HepG2 (cell line): ENCODE results near the gene METTL1. TPM values are rescaled to one million over a fixed set of nuclear protein-coding genes. Genes with fewer than 3 reads are reported as not detected.

Experiments used
- ARID5B ChIP-seq: IDR thresholded peaks from 2 replicates; pipeline ENCODE4 v1.4.0; 2020; ENCODE audit warnings: mild to moderate bottlenecking, missing genetic modification reagents
- BCL6 ChIP-seq: IDR thresholded peaks from 2 replicates; pipeline ENCODE4 v1.6.1; 2016; ENCODE audit warnings: missing genetic modification reagents, missing compliant biosample characterization
- ESRRA ChIP-seq: sonication (generic); formaldehyde crosslinking; IDR thresholded peaks from 2 replicates; pipeline ENCODE4 v1.5.1; 2020; ENCODE audit warnings: mild to moderate bottlenecking, low read depth, missing genetic modification reagents
- FOXK1 ChIP-seq: sonication (generic); formaldehyde crosslinking; IDR thresholded peaks from 2 replicates; pipeline ENCODE4 v1.4.0; 2020; ENCODE audit warnings: low read depth, missing genetic modification reagents, borderline replicate concordance
- HNF4A ChIP-seq: sonication (generic); formaldehyde crosslinking; IDR thresholded peaks from 2 replicates; pipeline ENCODE4 v1.4.0; 2020; ENCODE audit warnings: missing genetic modification reagents
- KAT8 ChIP-seq: IDR thresholded peaks from 2 replicates; pipeline ENCODE4 v1.6.1; 2016; ENCODE audit warnings: missing genetic modification reagents, missing compliant biosample characterization
- NR2F6 ChIP-seq, 2 experiments: IDR thresholded peaks; 2 replicates each; pipeline ENCODE4 v1.6.1; 2016; ENCODE audit warnings: antibody characterized with exemption in 1 of 2, mild to moderate bottlenecking in 1 of 2
- SOX6 ChIP-seq, 2 experiments: fragments of 450-650 bp in 1 of 2; sonication (generic) in 1 of 2; formaldehyde crosslinking in 1 of 2; IDR thresholded peaks; 2 replicates each; pipeline versions ENCODE4 v1.4.0 to v1.6.1; 2017 to 2020; ENCODE audit warnings: antibody characterized with exemption in 1 of 2, mild to moderate bottlenecking in 1 of 2, missing genetic modification reagents in 1 of 2
- ZFP36L1 ChIP-seq: sonication (generic); formaldehyde crosslinking; IDR thresholded peaks from 2 replicates; pipeline ENCODE4 v1.8.0; 2022; ENCODE audit warnings: mild to moderate bottlenecking, missing genetic modification reagents, moderate library complexity
- ZNF160 ChIP-seq: sonication (generic); formaldehyde crosslinking; IDR thresholded peaks from 2 replicates; pipeline ENCODE4 v1.8.0; 2022; ENCODE audit warnings: mild to moderate bottlenecking, inconsistent platforms, missing genetic modification reagents
- ZNF292 ChIP-seq: sonication (generic); formaldehyde crosslinking; IDR thresholded peaks from 2 replicates; pipeline ENCODE4 v1.8.1; 2022; ENCODE audit warnings: mild to moderate bottlenecking, low read depth, missing genetic modification reagents, borderline replicate concordance
- ZNF496 ChIP-seq: sonication (generic); formaldehyde crosslinking; IDR thresholded peaks from 2 replicates; pipeline ENCODE4 v1.8.1; 2023; ENCODE audit warnings: mild to moderate bottlenecking, moderate library complexity, missing genetic modification reagents; ENCODE audit not compliant: insufficient replicate concordance
- ZNF747 ChIP-seq: sonication (generic); formaldehyde crosslinking; IDR thresholded peaks from 2 replicates; pipeline ENCODE4 v1.8.1; 2023; ENCODE audit warnings: missing genetic modification reagents, mild to moderate bottlenecking, borderline replicate concordance
- ZNF780A ChIP-seq: sonication (generic); formaldehyde crosslinking; IDR thresholded peaks from 2 replicates; pipeline ENCODE4 v1.8.0; 2022; ENCODE audit warnings: mild to moderate bottlenecking, missing genetic modification reagents, moderate library complexity
- polyA plus RNA-seq, 8 experiments: library from polyadenylated mRNA; depleted of rRNA in 3 of 8; stranded (reverse) in 7 of 8; unstranded in 1 of 8; fragments of >200 nt; fragmentation: Illumina TruSeq in 4 of 8; extraction: Trizol in 4 of 8; gene quantifications; 2 replicates each; pipeline versions ENCODE4 v1.2.1 to v1.2.3, GENCODE V29; 2011 to 2016; ENCODE audit warnings: low read depth in 4 of 8, missing spikeins in 1 of 8, mixed read lengths in 1 of 8; ENCODE audit not compliant: insufficient read depth in 1 of 8
- total RNA-seq, 5 experiments: library from RNA; depleted of rRNA; stranded (reverse); fragments of >200 nt; fragmentation: Illumina TruSeq; extraction: Trizol; gene quantifications; 2 replicates each; pipeline ENCODE4 v1.2.3, GENCODE V29; 2016; ENCODE audit warnings: low read depth in 1 of 5
- TF ChIP-seq, protein P1 (sequence below): sonication (generic); formaldehyde crosslinking; IDR thresholded peaks from 2 replicates; pipeline ENCODE4 v1.4.0; 2020; ENCODE audit warnings: mild to moderate bottlenecking, missing genetic modification reagents

The METTL1 gene
- total and polyA plus RNA-seq, 2 of the 13 experiments (the other 11 are each of a cell fraction or from before 2014, with no cell fraction given): 34.7 to 36.9 TPM

DNA sequence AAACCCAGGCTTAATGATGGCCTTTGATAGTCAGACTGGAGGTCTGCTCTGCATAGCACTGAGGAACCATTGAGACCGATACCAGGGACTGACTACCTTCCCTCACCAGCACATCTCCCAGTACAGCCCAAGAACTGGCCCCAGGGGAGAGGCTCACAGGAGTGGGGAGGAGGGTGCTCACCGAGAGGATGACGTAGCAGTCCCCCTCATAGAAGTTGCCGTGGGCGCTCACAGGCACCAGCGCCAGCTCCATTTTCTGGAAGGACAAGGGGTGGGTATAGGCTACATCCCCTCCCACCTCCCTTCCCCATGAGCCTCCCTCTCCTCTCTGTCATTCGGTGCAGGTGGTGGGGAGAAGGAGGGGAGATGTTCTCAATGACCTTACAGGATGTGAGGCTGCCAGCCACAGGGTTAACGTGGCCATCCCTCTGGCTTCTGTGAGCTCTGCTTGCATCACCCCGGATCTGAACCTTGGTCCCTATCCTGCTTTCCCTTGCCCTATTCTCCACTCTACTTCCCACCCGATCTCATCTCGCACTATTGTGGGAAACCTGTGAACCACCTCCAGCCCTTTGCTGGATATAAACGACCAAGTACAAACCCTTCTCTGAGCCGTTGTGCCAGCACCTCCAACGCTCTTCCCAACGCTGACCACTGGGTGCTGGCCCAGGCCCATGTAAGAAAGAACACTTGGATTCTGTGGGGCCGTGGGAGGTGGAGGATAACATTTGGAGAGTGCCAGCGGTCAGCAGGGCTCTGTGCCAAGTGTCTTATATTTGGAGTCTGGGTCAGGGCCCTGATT is 42.3 kb upstream of the METTL1 start (continued):
- peak; percentile 35; the same call in 1 of the 2 replicates for TF ChIP-seq FOXK1
- TF ChIP-seq ZNF780A (CRISPR knock-in tag): peak; percentile 33; the same call in 1 of the 2 replicates
- TF ChIP-seq ZFP36L1 (CRISPR knock-in tag): no peak
- TF ChIP-seq, protein P1, sequence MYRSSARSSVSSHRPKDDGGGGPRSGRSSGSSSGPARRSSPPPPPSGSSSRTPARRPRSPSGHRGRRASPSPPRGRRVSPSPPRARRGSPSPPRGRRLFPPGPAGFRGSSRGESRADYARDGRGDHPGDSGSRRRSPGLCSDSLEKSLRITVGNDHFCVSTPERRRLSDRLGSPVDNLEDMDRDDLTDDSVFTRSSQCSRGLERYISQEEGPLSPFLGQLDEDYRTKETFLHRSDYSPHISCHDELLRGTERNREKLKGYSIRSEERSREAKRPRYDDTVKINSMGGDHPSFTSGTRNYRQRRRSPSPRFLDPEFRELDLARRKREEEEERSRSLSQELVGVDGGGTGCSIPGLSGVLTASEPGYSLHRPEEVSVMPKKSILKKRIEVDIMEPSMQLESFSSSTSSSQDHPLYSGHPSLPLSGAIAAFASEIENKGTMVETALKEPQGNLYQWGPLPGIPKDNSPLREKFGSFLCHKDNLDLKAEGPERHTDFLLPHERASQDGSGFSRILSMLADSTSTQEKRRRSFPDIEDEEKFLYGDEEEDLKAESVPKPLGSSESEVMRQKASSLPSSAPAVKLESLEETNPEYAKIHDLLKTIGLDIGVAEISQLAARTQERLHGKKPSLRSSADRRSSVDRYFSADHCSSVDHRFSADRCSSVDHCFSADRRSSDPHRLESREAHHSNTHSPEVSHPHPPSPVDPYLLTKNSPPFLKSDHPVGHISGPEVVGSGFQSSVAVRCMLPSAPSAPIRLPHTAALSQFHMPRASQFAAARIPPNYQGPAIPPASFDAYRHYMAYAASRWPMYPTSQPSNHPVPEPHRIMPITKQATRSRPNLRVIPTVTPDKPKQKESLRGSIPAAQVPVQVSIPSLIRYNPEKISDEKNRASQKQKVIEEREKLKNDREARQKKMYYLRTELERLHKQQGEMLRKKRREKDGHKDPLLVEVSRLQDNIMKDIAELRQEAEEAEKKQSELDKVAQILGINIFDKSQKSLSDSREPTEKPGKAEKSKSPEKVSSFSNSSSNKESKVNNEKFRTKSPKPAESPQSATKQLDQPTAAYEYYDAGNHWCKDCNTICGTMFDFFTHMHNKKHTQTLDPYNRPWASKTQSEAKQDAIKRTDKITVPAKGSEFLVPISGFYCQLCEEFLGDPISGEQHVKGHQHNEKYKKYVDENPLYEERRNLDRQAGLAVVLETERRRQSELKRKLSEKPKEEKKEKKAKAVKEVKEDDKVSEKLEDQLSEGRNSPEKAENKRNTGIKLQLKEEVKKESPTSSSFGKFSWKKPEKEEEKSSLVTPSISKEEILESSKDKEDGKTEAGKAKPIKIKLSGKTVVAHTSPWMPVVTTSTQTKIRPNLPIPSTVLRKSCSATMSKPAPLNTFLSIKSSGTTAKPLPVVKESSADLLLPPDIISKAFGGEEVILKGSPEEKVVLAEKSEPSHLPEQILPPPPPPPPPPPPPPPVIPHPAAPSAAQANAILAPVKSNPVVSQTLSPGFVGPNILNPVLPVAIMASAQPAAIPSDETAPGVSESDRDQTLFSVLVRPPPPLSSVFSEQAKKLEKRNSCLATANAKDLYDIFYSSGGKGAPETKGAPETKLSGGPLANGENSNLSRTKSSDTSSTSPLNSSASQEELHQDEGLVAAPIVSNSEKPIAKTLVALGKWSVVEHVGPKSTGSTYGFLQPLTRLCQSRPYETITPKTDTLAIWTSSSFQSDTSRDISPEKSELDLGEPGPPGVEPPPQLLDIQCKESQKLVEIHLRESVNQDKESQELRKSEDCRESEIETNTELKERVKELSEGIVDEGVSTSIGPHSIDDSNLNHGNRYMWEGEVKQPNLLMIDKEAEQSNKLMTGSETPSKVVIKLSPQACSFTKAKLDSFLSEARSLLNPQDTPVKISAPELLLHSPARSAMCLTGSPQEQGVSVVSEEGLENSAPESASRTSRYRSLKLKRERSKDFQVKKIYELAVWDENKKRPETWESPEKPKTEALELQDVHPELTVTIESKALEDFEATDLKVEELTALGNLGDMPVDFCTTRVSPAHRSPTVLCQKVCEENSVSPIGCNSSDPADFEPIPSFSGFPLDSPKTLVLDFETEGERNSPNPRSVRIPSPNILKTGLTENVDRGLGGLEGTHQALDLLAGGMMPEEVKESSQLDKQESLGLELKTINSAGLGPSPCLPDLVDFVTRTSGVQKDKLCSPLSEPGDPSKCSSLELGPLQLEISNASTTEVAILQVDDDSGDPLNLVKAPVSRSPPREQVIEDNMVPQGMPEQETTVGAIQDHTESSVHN (CRISPR knock-in tag): no peak
- TF ChIP-seq ZNF747: no peak
- no peak for TF ChIP-seq SOX6 (IDR thresholded peaks at IDR 0.05)
- peak; percentile 53 for TF ChIP-seq SOX6 (CRISPR knock-in tag; IDR thresholded peaks at IDR 0.05)
- TF ChIP-seq ARID5B: peak; percentile 66
- peak; percentile 66; the same call in 1 of the 2 replicates for TF ChIP-seq ESRRA (CRISPR knock-in tag)
- TF ChIP-seq ZNF292 (CRISPR knock-in tag): peak; percentile 61; the same call in 1 of the 2 replicates
- TF ChIP-seq BCL6 (CRISPR knock-in tag): peak; percentile 50; the same call in 1 of the 2 replicates
- TF ChIP-seq ZNF160 (CRISPR knock-in tag): no peak
- TF ChIP-seq ZNF496 (CRISPR knock-in tag): no peak
- peak; percentile 92 for TF ChIP-seq HNF4A (CRISPR knock-in tag)
- peak; percentile 43; the same call in 1 of the 2 replicates for TF ChIP-seq KAT8 (CRISPR knock-in tag)
- no peak for TF ChIP-seq NR2F6 (IDR thresholded peaks at IDR 0.05)
- TF ChIP-seq NR2F6 (CRISPR knock-in tag; IDR thresholded peaks at IDR 0.05): peak; percentile 67; the same call in 1 of the 2 replicates
